Activated CD4-positive, CD25-positive, alpha-beta regulatory T cell treated with anti-CD3 and anti-CD28 coated beads, Interleukin-2, amount 50 U/mL, for 72 hours (primary cell): Measurements from ENCODE around the gene VPS26C.
"Not testable (repeated sequence)": the region's sequence is repeated elsewhere in the genome, so short reads cannot be mapped to it uniquely, and the experiment has no call there.

ENCODE experiments used
- DNase-seq: peaks from one replicate; pipeline ENCODE4 v3.0.0; 2021

VPS26C gene

DNA sequence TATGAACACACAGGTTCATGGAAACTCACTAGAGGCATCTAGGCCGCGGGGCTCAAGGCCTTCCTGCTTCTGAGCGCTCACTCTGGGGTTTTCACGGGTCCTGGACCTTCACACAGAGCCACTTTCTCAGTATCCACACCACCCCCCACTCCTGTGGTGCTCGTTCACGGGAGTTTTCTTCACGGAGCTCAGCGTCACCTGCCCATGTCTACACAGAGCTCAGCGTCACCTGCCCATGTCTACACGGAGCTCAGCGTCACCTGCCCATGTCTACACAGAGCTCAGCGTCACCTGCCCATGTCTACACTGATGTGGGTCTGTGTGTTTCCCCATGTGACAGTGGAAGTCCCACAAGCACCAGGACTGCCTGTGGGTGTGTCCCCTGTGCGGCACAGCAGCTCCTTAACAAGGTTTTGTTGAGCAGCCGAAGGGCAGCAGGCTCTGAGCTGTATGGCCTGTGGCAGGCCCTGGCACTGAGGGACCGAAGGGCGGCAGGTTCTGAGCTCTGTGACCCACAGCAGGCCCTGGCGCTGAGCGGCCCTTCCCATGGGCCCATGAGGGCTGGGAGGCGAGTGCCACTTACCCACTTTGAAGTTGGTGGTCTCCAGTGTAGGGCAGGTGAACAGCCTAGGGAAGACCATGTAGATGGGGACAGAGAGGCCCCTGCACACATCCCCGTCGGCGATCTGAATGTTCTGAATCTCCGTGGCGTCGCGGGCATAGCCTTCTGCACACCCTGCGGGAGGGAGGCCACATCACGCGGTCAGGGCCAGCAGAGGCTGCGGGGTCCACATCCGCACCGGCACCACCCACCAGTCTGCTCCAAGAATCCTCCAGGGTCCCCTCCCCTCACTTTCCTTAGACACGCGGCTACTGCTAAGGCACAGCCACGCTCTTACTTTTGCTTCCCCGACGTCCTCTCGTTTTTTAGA is 39.8 kb downstream of the VPS26C start:
- DNase-seq, result no peak

DNA sequence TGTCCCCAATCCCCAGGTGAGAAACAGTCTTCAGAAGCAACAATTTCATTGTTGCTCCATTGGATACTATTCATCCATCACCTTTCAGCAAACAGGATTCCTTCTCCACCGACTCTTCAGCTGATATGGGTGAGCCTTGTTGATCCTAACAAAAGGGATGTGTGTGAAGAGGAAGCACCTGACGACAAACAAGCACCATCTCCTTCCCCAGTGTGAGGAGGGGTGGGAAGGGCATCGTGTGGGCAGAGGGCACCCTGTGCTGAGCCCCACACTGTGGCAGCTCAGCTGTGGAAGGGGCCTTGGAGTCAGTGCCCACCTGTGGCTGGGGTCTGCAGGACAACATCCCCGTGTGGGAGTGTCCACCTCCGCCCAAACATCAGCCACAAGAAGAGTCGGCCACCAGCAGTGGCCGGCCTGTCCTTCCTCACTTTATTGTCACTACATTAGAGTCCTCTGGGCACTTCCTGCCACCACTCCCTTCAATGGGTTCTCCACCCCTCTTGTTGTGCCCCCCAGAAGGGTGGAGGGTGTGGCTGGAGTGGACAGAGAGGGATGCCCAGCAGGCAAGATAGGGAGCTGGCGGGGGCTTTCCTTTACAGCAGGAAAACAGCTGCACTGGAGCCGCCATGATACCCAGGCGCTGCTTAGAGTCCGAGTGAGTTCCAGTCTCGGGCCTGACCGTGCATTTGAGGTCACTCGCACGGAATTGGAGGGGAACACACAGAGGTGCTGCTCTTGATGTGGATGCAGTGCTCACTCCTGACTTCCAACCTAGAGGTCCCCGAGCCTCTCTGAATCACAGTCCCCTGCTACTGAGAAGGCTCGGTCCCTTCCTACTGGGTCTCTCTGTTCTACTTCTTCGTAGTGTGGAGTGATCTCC is 40.9 kb downstream of the VPS26C start:
- no peak for DNase-seq

DNA sequence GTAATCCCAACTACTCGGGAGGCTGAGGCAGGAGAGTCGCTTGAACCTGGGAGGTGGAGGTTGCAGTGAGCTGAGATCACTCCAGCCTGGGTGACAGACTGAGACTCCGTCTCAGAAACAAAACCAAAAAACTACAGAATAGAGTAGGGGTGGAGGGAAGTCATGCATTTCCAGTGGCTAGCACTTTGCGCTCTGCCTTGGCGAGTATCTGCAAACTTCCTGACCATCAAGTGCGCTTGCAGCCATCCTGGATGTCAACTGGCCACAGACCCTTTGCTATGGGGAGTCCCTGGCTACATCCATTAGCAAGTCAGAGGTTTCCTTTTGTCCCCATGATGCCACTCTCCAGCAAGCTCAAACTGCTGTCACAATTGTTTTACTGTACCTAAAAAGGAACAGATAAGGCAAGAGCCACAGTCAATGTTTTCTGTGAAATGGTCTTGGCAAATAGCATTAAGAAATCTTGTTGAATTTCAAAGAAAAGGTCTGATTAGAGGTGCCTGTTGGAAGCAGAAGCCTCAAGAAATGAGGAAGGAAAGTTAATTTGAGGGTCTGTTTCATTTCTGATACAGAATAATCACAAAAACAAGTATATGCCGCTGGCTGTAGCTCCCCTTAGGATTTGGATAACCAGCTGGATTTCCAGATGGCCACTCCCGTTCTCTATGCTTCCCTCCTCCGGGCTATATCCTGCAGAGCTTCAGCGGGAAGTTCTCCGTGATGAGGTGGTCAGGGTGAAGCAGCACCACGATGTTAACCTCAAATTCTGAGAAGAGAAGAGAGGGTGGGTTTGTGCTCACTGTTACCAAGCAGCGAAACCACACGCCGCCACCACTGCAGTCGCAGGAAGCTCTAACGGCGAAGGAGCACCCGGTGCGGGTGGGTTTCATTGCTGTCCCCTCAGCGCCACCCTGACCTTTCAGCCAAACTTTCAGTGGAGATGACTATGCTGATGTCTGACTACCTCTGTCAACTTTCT is 42.0 kb downstream of the VPS26C start:
- no peak for DNase-seq

DNA sequence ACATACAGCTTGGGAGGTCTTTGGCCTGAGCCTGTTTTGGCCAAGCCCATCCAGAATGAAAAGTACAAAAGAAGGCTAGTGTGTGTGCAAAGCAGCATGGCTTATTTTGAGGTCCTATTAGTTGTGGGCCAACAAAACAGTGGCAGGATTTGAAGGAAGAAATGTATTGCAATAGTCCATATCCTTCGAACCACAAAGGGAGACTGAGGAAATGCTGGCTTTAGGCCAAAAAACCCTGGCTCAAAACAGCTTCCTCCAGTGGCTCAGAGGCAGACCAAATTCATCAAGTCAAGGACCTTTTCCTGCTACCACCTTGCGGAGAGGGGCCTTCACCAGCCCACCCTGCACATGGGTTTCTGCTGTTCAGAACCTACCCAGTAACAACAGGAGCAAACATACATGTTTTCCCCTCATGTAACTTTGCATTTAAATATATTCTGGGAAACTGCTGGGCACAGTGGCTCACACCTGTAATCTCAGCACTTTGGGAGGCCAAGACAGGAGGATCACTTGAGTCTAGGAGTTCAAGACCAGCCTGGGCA is 43.3 kb downstream of the VPS26C start:
- no peak for DNase-seq

DNA sequence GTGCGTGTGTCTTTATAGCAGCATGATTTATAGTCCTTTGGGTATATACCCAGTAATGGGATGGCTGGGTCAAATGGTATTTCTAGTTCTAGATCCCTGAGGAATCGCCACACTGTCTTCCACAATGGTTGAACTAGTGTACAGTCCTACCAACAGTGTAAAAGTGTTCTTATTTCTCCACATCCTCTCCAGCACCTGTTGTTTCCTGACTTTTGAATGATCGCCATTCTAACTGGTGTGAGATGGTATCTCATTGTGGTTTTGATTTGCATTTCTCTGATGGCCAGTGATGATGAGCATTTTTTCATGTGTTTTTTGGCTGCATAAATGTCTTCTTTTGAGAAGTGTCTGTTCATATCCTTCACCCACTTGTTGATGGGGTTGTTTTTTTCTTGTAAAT is 44.9 kb downstream of the VPS26C start:
- not testable (repeated sequence) for DNase-seq

DNA sequence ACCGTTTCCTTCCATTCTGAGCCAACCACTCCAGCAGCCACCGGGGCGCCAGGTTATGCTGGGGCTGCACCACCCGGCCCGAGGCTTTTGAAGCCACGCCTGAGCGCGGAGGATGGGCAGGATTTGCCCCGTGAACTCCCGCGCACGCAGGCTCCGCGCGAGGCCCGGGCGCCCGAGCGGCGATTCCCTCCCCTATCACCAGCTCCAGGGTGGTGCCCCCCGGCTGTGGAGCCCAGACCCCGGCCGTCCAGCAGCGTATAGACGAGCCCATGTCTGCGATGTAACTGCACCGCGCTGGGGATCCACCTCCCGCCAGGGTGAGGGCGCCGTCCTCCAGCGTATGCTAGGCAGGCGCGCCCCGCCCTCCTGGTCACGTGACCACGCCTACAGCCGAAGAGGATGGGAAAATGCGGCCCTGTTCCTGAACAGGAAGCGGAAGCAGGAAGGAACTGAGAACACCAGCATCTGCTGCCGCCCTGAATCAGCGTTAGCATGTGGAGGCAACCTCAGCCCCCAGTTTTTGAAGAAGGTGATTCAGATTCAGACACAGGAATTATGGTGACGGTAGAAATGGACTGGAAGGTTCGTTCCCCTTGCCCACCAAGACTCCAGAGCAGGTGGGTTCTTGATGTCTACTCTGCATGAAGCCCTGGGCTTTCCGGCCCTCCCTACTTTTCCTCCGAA is 46.0 kb downstream of the VPS26C start:
- DNase-seq, result peak; percentile 93

DNA sequence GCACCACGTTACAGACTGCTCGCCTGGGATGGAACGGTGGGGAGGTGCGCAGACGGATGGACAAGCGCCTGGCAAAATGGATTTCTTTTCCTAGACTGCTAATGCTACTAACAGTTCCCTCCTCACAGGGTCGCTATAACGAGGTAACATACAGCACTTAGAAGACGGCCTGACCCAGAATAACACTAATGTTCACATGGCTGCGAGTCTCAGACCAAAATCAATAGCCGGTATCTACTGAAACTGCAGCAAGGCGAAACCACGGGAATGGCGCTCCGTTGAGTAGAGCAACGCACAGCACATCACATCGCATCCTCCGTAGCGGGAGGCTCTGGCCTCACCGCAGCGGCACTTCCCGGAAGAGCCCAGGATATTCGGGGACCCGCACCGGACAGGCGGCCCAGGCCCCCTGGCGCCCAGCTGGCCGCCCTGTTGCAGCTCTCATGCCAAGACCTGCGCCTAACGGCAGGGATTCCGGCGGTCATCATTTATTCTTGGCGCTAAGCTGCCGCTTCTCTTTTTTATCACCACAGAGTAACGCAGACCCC is 46.6 kb downstream of the VPS26C start:
- no peak for DNase-seq

DNA sequence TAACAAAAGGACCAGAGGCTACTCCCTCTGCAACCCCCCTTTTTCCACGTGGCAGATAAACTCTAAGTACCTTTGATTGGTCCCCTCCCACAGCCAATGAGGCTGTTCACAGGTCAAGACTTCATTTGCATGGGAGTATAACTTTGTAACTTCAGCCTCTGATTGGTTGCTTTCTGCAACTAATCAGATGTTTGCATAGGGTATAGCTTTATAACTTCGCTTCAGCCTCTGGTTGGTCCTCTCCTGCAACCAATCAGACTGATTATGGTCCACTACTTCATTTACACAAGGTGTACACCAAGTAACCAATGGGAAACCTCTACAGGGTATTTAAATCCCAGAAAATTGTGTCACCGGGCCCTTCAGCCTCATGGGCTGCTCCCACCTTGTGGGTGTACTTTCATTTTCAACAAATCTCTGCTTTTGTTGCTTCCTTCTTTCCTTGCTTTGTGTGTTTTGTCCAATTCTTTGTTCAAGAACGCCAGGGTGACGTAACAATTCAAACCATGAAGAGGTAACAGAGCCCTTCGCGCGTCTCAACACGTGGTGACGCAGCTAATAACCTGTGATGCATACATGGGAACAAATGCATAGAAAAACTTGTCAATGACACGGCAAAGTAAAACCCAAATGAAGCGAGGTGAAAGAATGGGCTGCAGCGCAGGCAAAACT is 47.2 kb downstream of the VPS26C start:
- no peak for DNase-seq

DNA sequence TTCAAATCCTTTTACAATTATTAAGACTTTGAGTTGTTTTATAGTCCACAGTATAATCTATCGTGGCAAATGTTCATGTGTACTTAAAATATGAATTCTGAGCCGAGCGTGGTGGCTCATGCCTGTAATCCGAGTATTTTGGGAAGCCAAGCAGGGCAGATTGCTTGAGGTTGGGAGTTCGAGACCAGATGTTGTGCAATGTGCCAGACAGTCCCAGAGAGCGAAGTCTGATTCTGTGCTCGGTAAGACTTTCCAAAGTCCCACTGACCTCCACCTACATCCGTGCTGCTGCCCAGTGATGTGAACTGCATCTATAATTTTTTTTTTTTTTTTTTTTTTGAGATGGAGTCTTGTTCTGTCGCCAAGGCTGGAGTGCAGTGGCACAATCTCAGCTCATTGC is 52.2 kb downstream of the VPS26C start:
- no peak for DNase-seq

DNA sequence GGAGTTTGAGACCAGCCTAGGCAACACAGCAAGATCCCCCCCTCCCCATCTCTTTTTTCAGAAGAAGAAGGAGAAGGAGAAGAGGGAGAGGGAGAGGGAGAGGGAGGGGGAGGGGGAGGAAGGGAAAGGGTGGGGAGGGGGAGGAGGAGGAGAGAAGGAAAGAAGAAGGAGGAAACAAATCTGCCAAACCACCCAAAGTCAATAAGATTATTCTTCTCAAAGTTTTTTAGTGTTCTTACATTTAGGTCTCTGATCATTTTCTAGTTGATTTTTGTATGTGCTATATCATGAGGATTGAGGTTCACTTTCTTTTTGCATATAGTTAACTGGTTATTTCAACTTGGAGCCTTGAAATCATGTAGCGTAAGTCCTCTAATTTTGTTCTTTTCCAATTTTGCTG is 56.3 kb downstream of the VPS26C start:
- no peak for DNase-seq

DNA sequence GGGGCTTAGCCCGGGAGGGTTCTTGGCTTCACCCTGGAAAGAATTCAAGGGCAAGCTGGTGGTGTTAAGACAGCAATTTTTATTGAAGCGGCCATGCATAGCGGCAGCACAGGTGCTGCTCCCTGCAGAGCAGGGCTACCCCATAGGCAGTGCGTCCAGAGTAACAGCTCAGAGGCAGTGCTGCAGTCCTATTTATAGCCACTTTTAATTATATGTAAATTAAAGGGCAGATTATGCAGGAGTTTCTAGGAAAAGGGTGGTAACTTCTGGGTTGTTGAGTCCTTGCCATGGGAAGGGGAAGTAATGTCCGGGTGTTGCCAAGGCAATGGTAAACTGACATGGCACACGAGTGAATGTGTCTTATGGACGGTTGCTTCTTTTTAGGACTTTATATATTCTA is 57.0 kb downstream of the VPS26C start:
- DNase-seq, result no peak

DNA sequence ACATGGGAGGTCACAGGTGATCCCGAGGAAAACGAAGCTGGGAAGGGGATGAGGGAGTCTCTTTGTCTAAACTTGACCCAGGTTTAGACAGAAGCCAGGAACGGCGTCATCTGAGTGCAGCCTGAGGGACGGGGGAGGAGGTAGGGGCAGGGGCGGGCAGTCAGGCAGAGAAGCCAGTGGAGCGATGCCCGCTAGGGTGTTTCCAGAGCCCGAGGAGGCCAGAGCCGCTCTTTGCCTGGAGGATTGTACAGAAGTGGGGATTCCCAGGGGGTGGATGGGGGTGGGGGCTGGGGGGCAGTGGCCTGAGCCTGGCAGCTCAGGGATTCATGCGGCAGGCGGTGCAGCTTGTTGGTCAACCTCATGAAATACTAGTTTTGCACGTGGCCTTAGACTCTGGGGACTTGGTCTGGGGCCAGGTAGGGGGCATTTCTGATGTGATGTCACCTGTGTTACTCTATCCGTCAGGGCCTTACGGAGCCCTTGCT is 58.4 kb downstream of the VPS26C start:
- DNase-seq, result no peak

DNA sequence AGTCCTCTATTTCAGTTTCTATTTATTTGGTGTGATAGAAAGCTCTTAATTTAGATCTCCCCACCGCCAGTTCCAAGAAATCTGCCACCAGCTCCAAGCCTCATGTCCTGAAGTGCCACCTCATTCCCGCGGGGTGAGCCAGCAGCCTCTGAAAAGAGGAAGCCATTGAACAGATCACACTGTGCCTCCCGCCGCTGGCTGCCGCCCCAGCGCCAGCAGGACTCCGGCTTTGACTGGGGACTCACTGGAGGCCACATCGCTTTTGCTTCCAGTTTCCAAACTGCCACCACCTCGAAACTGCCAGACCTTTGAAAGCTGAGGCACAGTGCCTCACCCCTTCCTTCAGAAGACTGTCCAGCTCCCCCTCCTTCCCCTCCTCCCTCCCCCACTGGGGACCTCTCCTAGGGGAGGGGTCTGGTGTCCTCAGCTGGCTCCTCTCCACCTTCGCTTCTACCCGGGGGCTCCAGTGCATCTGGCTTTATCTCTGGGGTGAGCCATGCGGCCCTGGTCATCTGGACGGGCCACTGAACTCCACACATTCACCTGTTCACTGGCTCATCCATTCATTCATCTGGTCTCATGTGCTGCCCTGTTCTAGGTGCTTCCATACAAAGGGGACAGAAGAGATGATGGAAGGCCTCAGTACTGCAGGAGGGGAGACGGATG is 58.9 kb downstream of the VPS26C start:
- no peak for DNase-seq

DNA sequence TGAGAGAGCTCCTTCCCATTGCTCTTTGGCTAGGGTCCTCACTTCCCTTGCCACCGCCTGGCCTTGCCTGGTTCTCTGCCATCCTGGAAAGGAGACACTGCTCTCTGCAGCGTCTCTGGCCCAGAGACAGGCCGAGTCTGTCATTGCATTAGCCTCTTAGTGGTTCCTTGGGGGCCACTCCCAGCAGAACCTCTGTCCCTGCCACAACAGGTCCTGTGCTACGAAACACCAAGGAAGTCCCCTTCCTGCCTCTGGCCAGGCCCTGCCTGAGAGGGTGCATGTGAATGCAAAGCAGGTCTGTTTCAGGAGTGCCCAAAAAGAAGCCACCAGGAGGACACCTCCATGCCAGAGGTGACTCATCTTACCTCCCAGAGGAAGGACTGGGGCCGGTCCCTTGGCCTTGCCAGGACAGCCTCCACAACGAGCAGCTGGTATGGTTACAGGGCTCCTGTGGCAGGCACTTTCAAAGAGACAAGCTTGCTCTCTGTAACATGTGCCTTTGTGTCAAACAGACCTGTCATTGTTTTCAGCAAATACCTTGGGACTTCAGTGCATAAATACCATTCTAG is 59.6 kb downstream of the VPS26C start:
- no peak for DNase-seq

DNA sequence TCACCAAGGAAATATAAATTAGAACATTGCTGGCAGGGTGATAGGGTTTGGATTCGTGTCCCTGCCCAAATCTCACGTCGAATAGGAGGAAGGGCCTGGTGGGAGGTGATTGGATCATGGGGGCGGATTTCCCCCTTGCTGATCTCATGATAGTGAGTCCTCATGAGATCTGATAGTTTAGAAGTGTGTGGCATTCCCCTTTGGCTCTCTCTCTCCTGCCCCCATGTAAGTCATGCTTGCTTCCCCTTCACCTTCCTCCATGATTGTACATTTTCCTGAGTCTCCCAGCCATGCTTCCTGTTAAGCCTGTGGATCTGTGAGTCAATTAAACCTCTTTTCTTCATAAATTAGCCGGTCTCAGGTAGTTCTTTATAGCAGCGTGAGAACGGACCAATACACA is 60.6 kb downstream of the VPS26C start:
- DNase-seq, result no peak

DNA sequence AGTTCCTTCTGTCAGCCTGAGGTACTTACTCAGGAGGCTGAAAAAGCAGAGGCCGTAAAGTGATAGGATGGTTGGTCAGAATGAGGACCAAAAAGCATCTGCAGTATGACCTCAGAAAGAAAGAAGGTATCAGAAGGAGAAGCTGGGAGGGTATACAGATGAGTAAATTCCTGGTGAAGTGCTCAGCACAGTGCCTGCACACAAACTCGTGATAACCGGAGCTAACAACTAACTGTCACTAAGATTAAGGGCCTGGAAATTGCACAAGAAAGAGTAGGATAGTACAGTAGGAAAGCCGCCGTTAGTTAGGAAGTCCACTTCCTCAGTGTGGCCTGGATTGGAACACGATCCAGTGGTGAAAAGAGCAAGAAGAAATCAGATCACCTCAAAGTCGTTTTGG is 62.6 kb downstream of the VPS26C start:
- no peak for DNase-seq

DNA sequence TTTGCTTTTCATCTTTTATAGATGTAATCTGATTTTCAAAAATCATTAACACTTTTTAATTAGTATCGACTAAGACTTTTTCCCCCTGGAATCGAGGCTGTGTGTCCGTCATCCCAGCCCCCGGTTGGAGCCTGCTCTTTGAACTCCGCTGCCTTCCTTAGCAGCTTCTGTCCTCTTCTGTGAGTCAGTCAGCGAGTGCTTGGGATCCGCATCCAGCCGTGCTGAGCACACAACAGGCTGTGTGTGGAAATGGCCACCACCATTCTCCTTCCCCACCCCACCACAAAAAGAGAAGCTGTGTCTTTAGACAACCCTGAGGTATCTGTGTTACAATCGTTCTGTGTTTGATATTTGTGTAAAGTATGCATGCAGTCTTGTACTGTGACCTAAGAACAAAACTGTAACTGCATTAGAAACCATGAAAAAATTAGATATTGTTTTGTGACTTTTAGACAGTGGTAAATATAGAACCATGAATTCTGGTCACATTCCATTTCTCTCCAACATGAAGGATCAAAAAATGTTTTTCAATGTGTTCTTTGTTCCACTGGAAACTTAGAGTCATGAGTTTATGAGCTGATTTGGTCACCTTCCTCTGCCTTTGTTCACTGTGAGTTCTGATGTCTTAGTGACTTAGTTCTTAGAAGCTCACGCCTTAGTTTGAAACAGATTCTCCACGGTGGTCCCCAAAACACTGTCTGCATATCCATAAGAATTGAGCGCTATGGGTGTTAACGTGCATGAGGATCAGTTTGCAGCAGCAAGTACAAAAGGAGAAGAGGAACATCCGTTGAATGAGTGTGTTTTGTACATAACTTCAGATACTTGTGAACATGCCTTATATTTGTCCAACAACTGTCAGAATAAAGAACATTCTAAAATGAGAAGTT is 64.7 kb downstream of the VPS26C start:
- no peak for DNase-seq

DNA sequence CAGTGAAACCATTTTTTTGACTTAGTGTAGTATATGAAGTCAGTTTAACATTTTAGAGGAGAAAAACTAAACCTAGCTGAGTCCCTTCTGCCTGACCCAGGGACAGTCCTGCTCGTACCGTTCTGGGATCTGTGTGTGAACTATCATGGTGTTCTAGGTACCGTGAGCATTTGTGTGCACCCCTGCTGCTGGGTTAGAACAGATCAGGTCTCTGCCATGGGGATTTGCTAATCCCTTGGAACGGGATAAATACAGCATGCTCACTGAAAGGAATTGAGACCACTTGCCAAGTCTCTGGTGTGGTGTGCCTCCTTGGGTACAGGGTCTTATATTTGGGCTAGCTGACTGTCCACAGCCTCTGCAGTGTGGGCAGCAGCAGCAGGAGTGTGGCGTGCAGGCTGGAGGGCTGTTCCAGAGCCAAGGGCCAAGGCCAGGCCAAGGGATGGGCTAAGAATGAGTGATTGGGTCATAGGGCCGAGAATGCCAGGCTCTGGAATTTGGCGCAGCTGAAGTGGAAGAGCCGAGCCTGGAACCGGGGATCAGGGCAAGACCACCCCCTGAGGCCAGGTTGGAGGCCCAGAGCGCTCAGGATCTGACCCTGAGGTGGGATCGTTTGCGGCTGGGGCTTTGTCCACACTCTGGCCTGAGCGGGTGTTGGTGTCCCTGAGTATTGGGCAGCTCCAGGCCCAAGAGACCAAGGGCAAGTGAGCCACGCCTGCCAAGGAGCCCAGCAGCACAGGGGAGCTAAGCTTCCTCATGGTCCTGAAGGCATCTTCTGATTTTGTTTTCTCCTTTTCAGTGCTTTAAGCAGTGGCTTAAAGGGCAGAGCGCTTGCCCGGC is 66.3 kb downstream of the VPS26C start:
- no peak for DNase-seq
